ENCODE results near the gene NUDT14.

DNA sequence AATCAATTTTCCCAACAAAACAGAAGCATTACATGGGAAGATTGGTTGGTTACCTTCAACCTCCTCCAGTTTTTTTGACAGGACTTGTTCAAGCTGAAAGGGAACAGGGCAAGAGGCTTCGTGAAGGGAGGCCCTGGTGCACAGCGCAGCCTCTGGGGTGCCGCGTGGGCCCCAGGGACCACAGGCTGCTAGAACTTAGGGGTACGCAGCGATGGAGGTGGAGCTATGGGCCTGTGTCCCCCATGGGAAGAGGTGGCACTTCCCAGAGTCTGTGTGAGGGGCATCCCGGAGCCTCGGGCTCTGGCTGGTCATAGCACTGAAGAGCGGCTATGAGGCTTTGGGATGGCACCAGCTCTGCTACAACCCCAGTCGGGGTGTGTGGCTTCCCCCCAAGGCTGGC is 45.1 kb upstream of the NUDT14 start:
- TF ChIP-seq, protein P1, sequence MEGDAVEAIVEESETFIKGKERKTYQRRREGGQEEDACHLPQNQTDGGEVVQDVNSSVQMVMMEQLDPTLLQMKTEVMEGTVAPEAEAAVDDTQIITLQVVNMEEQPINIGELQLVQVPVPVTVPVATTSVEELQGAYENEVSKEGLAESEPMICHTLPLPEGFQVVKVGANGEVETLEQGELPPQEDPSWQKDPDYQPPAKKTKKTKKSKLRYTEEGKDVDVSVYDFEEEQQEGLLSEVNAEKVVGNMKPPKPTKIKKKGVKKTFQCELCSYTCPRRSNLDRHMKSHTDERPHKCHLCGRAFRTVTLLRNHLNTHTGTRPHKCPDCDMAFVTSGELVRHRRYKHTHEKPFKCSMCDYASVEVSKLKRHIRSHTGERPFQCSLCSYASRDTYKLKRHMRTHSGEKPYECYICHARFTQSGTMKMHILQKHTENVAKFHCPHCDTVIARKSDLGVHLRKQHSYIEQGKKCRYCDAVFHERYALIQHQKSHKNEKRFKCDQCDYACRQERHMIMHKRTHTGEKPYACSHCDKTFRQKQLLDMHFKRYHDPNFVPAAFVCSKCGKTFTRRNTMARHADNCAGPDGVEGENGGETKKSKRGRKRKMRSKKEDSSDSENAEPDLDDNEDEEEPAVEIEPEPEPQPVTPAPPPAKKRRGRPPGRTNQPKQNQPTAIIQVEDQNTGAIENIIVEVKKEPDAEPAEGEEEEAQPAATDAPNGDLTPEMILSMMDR (tag by site-specific recombination; IDR thresholded peaks at IDR 0.05): no peak
- TF ChIP-seq ZNF837 (tag by site-specific recombination; IDR thresholded peaks at IDR 0.05) (no peak), ZNF416 (tag by site-specific recombination; IDR thresholded peaks at IDR 0.05) (no peak), ZNF530 (tag by site-specific recombination; IDR thresholded peaks at IDR 0.05; ENCODE audit: low read depth) (no peak), ZNF140 (tag by site-specific recombination; IDR thresholded peaks at IDR 0.05) (no peak), ZBTB17 (tag by site-specific recombination; IDR thresholded peaks at IDR 0.05) (no peak)
- TF ChIP-seq, protein P2, sequence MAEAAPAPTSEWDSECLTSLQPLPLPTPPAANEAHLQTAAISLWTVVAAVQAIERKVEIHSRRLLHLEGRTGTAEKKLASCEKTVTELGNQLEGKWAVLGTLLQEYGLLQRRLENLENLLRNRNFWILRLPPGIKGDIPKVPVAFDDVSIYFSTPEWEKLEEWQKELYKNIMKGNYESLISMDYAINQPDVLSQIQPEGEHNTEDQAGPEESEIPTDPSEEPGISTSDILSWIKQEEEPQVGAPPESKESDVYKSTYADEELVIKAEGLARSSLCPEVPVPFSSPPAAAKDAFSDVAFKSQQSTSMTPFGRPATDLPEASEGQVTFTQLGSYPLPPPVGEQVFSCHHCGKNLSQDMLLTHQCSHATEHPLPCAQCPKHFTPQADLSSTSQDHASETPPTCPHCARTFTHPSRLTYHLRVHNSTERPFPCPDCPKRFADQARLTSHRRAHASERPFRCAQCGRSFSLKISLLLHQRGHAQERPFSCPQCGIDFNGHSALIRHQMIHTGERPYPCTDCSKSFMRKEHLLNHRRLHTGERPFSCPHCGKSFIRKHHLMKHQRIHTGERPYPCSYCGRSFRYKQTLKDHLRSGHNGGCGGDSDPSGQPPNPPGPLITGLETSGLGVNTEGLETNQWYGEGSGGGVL (tag by site-specific recombination; IDR thresholded peaks at IDR 0.05): no peak
- TF ChIP-seq, protein P3, sequence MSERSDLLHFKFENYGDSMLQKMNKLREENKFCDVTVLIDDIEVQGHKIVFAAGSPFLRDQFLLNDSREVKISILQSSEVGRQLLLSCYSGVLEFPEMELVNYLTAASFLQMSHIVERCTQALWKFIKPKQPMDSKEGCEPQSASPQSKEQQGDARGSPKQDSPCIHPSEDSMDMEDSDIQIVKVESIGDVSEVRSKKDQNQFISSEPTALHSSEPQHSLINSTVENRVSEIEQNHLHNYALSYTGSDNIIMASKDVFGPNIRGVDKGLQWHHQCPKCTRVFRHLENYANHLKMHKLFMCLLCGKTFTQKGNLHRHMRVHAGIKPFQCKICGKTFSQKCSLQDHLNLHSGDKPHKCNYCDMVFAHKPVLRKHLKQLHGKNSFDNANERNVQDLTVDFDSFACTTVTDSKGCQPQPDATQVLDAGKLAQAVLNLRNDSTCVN (tag by site-specific recombination; optimal IDR thresholded peaks at IDR 0.05): no peak
- TF ChIP-seq, protein P4, sequence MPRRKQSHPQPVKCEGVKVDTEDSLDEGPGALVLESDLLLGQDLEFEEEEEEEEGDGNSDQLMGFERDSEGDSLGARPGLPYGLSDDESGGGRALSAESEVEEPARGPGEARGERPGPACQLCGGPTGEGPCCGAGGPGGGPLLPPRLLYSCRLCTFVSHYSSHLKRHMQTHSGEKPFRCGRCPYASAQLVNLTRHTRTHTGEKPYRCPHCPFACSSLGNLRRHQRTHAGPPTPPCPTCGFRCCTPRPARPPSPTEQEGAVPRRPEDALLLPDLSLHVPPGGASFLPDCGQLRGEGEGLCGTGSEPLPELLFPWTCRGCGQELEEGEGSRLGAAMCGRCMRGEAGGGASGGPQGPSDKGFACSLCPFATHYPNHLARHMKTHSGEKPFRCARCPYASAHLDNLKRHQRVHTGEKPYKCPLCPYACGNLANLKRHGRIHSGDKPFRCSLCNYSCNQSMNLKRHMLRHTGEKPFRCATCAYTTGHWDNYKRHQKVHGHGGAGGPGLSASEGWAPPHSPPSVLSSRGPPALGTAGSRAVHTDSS (tag by site-specific recombination; IDR thresholded peaks at IDR 0.05): no peak

Measured in HEK293 (cell line).